ENCODE results near the gene CADM4. TPM values are rescaled to one million over a fixed set of nuclear protein-coding genes. Genes with fewer than 3 reads are reported as not detected.
"Not testable (repeated sequence)": the region's sequence is repeated elsewhere in the genome, so short reads cannot be mapped to it uniquely, and the experiment has no call there.

CADM4 gene
- total RNA-seq, 1 donor from 2014 or later: 11.9 TPM

- peak; percentile 53 for DNase-seq
Measured at GRCh38 chr19:43662487-43662886, 22.8 kb upstream of the CADM4 start.

GRCh38 chr19:43660971-43661360 is 21.3 kb upstream of the CADM4 start:
- no peak for DNase-seq

- no peak for DNase-seq
Measured at GRCh38 chr19:43660301-43660970, 20.8 kb upstream of the CADM4 start.

GRCh38 chr19:43658494-43658893 is 18.8 kb upstream of the CADM4 start:
- DNase-seq: no peak

- DNase-seq: no peak
Measured at GRCh38 chr19:43658001-43658400, 18.4 kb upstream of the CADM4 start.

- no peak for DNase-seq
Measured at GRCh38 chr19:43656436-43656835, 16.8 kb upstream of the CADM4 start.

- no peak for DNase-seq
Measured at GRCh38 chr19:43652546-43652874, 12.9 kb upstream of the CADM4 start.

GRCh38 chr19:43651758-43652545 is 12.3 kb upstream of the CADM4 start:
- peak; percentile 85 for DNase-seq

- DNase-seq: not testable (repeated sequence)
Measured at GRCh38 chr19:43650276-43650675, 10.6 kb upstream of the CADM4 start.

GRCh38 chr19:43649514-43649913 is 9.9 kb upstream of the CADM4 start:
- no peak for DNase-seq

- DNase-seq: no peak
Measured at GRCh38 chr19:43648633-43649032, 9.0 kb upstream of the CADM4 start.

- DNase-seq: no peak
Measured at GRCh38 chr19:43644181-43644580, 4.5 kb upstream of the CADM4 start.

- DNase-seq: no peak
Measured at GRCh38 chr19:43643326-43643725, 3.7 kb upstream of the CADM4 start.

GRCh38 chr19:43642531-43642930 is 2.9 kb upstream of the CADM4 start:
- no peak for DNase-seq

GRCh38 chr19:43641333-43641732 is 1.7 kb upstream of the CADM4 start:
- DNase-seq: no peak

- no peak for DNase-seq
Measured at GRCh38 chr19:43640424-43640757, 741 bp upstream of the CADM4 start.

GRCh38 chr19:43638995-43639518 is 593 bp downstream of the CADM4 start:
- no peak for DNase-seq

- no peak for DNase-seq
Measured at GRCh38 chr19:43638214-43638994, 1.2 kb downstream of the CADM4 start.

GRCh38 chr19:43636121-43636683 is 3.4 kb downstream of the CADM4 start:
- DNase-seq: no peak

GRCh38 chr19:43635561-43635940 is 4.1 kb downstream of the CADM4 start:
- not testable (repeated sequence) for DNase-seq

- no peak for DNase-seq
Measured at GRCh38 chr19:43634872-43635560, 4.6 kb downstream of the CADM4 start.

GRCh38 chr19:43634506-43634871 is 5.2 kb downstream of the CADM4 start:
- no peak for DNase-seq

- no peak for DNase-seq
Measured at GRCh38 chr19:43634068-43634467, 5.6 kb downstream of the CADM4 start.

All from dermis blood vessel endothelial cell (primary cell).